K562 (cell line): ENCODE measurements around the gene SNRPA. TPM values are rescaled to one million over a fixed set of nuclear protein-coding genes. Genes with fewer than 3 reads are reported as not detected.

Experiments used
- ARID3B ChIP-seq: fragments of 250-450 bp; sonication (Bioruptor Pico); IDR thresholded peaks from 2 replicates; pipeline ENCODE4 v1.4.0; 2020; ENCODE audit warnings: borderline replicate concordance
- ATF2 ChIP-seq: sonication (generic); formaldehyde crosslinking; IDR thresholded peaks from 2 replicates; pipeline ENCODE4 v1.8.1; 2022; ENCODE audit warnings: missing genetic modification reagents
- DNMT1 ChIP-seq: fragments of 450-650 bp; IDR thresholded peaks from 2 replicates; pipeline ENCODE4 v1.6.1; 2016; ENCODE audit warnings: antibody characterized with exemption, mild to moderate bottlenecking
- FOXK2 ChIP-seq, 2 experiments: fragments of 450-650 bp; IDR thresholded peaks in 1 of 2; conservative IDR thresholded peaks in 1 of 2; 2 replicates each; pipeline ENCODE4 v1.6.1; 2016; ENCODE audit warnings: low read depth in 2 of 2, mild to moderate bottlenecking in 1 of 2
- HDAC1 ChIP-seq, 2 experiments: fragments of 450-650 bp; IDR thresholded peaks; 2 replicates each; pipeline ENCODE4 v1.6.1; 2016 to 2017; ENCODE audit warnings: inconsistent platforms in 1 of 2, mild to moderate bottlenecking in 1 of 2, moderate library complexity in 1 of 2
- HNRNPUL1 ChIP-seq: fragments of 200-400 bp; formaldehyde crosslinking; IDR thresholded peaks from 2 replicates; pipeline ENCODE4 v1.6.1; 2017; ENCODE audit warnings: low read length
- IFI16 ChIP-seq: fragments of 250-450 bp; sonication (Bioruptor Pico); IDR thresholded peaks from 2 replicates; pipeline ENCODE4 v2.1.2; 2022; ENCODE audit warnings: mild to moderate bottlenecking, inconsistent platforms
- KLF10 ChIP-seq: fragments of 250-450 bp; sonication (Bioruptor Pico); IDR thresholded peaks from 2 replicates; pipeline ENCODE4 v1.6.1; 2021; ENCODE audit warnings: matching md5 sums
- MYBL2 ChIP-seq, 2 experiments: fragments of 450-650 bp in 1 of 2; sonication (generic) in 1 of 2; formaldehyde crosslinking in 1 of 2; IDR thresholded peaks; 2 replicates each; pipeline versions ENCODE4 v1.6.1 to v1.8.1; 2017 to 2022; ENCODE audit warnings: borderline replicate concordance in 1 of 2, inconsistent platforms in 1 of 2, low read depth in 1 of 2, mild to moderate bottlenecking in 1 of 2, missing genetic modification reagents in 1 of 2, moderate library complexity in 1 of 2
- MYC ChIP-seq, 2 experiments: fragments of 250-450 bp in 1 of 2; sonication (Bioruptor Pico) in 1 of 2; IDR thresholded peaks; 2 replicates each; pipeline versions ENCODE4 v1.5.1 to v1.6.1; 2012 to 2021; ENCODE audit warnings: low read depth in 2 of 2, borderline replicate concordance in 1 of 2, improper control_type of control experiment in 1 of 2, low read length in 1 of 2, mild to moderate bottlenecking in 1 of 2, moderate library complexity in 1 of 2
- RB1 ChIP-seq: fragments of 450-650 bp; IDR thresholded peaks from 2 replicates; pipeline ENCODE4 v1.6.1; 2017; ENCODE audit warnings: low read depth, mild to moderate bottlenecking
- RCOR1 ChIP-seq, 2 experiments: IDR thresholded peaks; 2 replicates each; pipeline ENCODE4 v1.6.1; 2012; ENCODE audit warnings: low read depth in 2 of 2, low read length in 2 of 2, borderline replicate concordance in 1 of 2, improper control_type of control experiment in 1 of 2
- TEAD4 ChIP-seq, 2 experiments: sonication (generic) in 1 of 2; formaldehyde crosslinking in 1 of 2; IDR thresholded peaks; 2 replicates each; pipeline versions ENCODE4 v1.6.1 to v1.8.0; 2012 to 2022; ENCODE audit warnings: borderline replicate concordance in 1 of 2, inconsistent platforms in 1 of 2, low read length in 1 of 2, mild to moderate bottlenecking in 1 of 2, missing genetic modification reagents in 1 of 2
- TOE1 ChIP-seq, 2 experiments: fragments of 450-650 bp in 1 of 2; sonication (generic) in 1 of 2; formaldehyde crosslinking in 1 of 2; IDR thresholded peaks; 2 replicates each; pipeline versions ENCODE4 v1.7.1 to v1.8.0; 2016 to 2022; ENCODE audit warnings: borderline replicate concordance in 2 of 2, mild to moderate bottlenecking in 2 of 2, antibody characterized with exemption in 1 of 2, inconsistent platforms in 1 of 2, low read depth in 1 of 2, missing genetic modification reagents in 1 of 2, moderate library complexity in 1 of 2
- ZNF133 ChIP-seq: fragments of 250-450 bp; sonication (Bioruptor Pico); IDR thresholded peaks from 2 replicates; pipeline ENCODE4 v1.4.0; 2020; ENCODE audit warnings: mild to moderate bottlenecking
- ZNF584 ChIP-seq: fragments of 200-800 bp; sonication (Bioruptor generic); IDR thresholded peaks from 2 replicates; pipeline ENCODE4 v1.6.1; 2016; ENCODE audit warnings: low read depth, mild to moderate bottlenecking, missing genetic modification characterization, missing compliant biosample characterization
- ZNF717 ChIP-seq: fragments of 250-450 bp; sonication (Bioruptor Pico); IDR thresholded peaks from 2 replicates; pipeline ENCODE4 v1.5.0; 2021
- ZNF764 ChIP-seq: fragments of 250-450 bp; sonication (Bioruptor Pico); IDR thresholded peaks from 2 replicates; pipeline ENCODE4 v1.4.0; 2020; ENCODE audit warnings: low read depth, mild to moderate bottlenecking, moderate library complexity
- polyA plus RNA-seq, 8 experiments: library from polyadenylated mRNA; depleted of rRNA in 4 of 8; stranded (reverse) in 5 of 8; unstranded in 3 of 8; fragments of >200 nt; fragmentation: Nextera tagmentation in 2 of 8; fragmentation: Illumina TruSeq in 1 of 8; extraction: Ambion mirVana in 2 of 8; extraction: Trizol in 1 of 8; gene quantifications; 2 replicates each; pipeline versions ENCODE4 v1.2.1 to v1.2.3, GENCODE V29; 2011 to 2014; ENCODE audit warnings: inconsistent platforms in 1 of 8, missing spikeins in 1 of 8
- total RNA-seq, 7 experiments: library from RNA; depleted of rRNA in 6 of 7; stranded (reverse); fragments of >200 nt in 6 of 7; fragmentation: Illumina TruSeq in 2 of 7; extraction: Trizol in 2 of 7; gene quantifications; 2 replicates each; pipeline versions ENCODE4 v1.2.1 to v1.2.3, GENCODE V29; 2011 to 2021; ENCODE audit warnings: low replicate concordance in 1 of 7

The SNRPA gene
- total and polyA plus RNA-seq, 9 of the 15 experiments (the other 6 are each of a cell fraction or from before 2014, with no cell fraction given) = 16.3 to 311 (median 193) TPM

- peak; percentile 82; the same call in 1 of the 2 replicates for TF ChIP-seq TOE1 (IDR thresholded peaks at IDR 0.05; ENCODE audit: borderline replicate concordance)
- no peak for TF ChIP-seq TOE1 (CRISPR knock-in tag; IDR thresholded peaks at IDR 0.05; ENCODE audit: borderline replicate concordance, low read depth)
- no peak for TF ChIP-seq ZNF133 (CRISPR knock-in tag)
- TF ChIP-seq ZNF584 (CRISPR knock-in tag) = no peak
- no peak for TF ChIP-seq ZNF764 (CRISPR knock-in tag)
- no peak for TF ChIP-seq IFI16 (CRISPR knock-in tag)
- TF ChIP-seq MYBL2 (IDR thresholded peaks at IDR 0.05; ENCODE audit: low read depth) = no peak
- TF ChIP-seq MYBL2 (CRISPR knock-in tag; IDR thresholded peaks at IDR 0.05; ENCODE audit: borderline replicate concordance) = no peak
- TF ChIP-seq HDAC1 (IDR thresholded peaks at IDR 0.05) = no peak
- 0 out of 2 replicates have a peak, but pooled peaks have one; percentile 7 for TF ChIP-seq TEAD4 (IDR thresholded peaks at IDR 0.05; ENCODE audit: low read length)
- TF ChIP-seq TEAD4 (CRISPR knock-in tag; IDR thresholded peaks at IDR 0.05; ENCODE audit: borderline replicate concordance) = no peak
- peak; percentile 69; the same call in 1 of the 2 replicates for TF ChIP-seq RB1
- peak in 1 of 2 experiments; percentile 62; a peak in 3 of 4 replicates for TF ChIP-seq RCOR1 (IDR thresholded peaks at IDR 0.05; ENCODE audit: borderline replicate concordance in 1 of 2, low read depth in 2 of 2, low read length in 2 of 2)
- TF ChIP-seq ARID3B (CRISPR knock-in tag) = no peak
- peak; percentile 65 to 80 for TF ChIP-seq FOXK2 (conservative IDR thresholded peaks at IDR 0.05 in 1 of 2, IDR thresholded peaks at IDR 0.05 in 1 of 2; ENCODE audit: low read depth in 2 of 2)
- TF ChIP-seq DNMT1 = no peak
- no peak for TF ChIP-seq HNRNPUL1
- TF ChIP-seq ATF2 (CRISPR knock-in tag) = no peak
- no peak for TF ChIP-seq ZNF717 (CRISPR knock-in tag)
- no peak for TF ChIP-seq KLF10 (CRISPR knock-in tag)
- peak; percentile 66 for TF ChIP-seq MYC (IDR thresholded peaks at IDR 0.05; ENCODE audit: low read depth, low read length)
- TF ChIP-seq MYC (CRISPR knock-in tag; IDR thresholded peaks at IDR 0.05; ENCODE audit: borderline replicate concordance, low read depth) = no peak
Measured at GRCh38 chr19:40798683-40799557, 47.9 kb downstream of the SNRPA start, which contains the start of gene EGLN2 (continued).
